Nasal cavity respiratory epithelium epithelial cell of viscerocranial mucosa (primary cell): Measurements from ENCODE around the gene EGR1. TPM values are rescaled to one million over a fixed set of nuclear protein-coding genes. Genes with fewer than 3 reads are reported as not detected.

Experiments
- total RNA-seq: library from RNA; depleted of rRNA; stranded (reverse); fragments of >200 nt; gene quantifications from 2 replicates; pipeline ENCODE4 v1.2.3, GENCODE V29; 2014

The EGR1 gene
- 11.3 and 45.4 TPM in 2 replicates for total RNA-seq

GRCh38 chr5:138465261-138466124 is at the start of gene EGR1:
Gene EGR1 (plus strand): TSS chr5:138465479. CDS start chr5:138465762, 283 bp downstream.

GRCh38 chr5:138438724-138439476 is 26.4 kb upstream of the EGR1 start, which contains the start of gene REEP2:
Gene REEP2 (plus strand): TSS chr5:138439057. CDS start chr5:138439209, 152 bp downstream.

Other genes starting within 250 kb of the EGR1 start
- not detected in 2 replicates for gene GFRA3, start 190.9 kb upstream of the EGR1 start, total RNA-seq
- gene CDC25C, start 133.7 kb upstream of the EGR1 start, total RNA-seq, result 0.07 and 0.34 TPM in 2 replicates
- gene FAM53C, start 127.2 kb upstream of the EGR1 start, total RNA-seq, result 22.2 and 25.4 TPM in 2 replicates
- 40.0 and 64.7 TPM in 2 replicates for gene KDM3B, start 112.8 kb upstream of the EGR1 start, total RNA-seq
- gene REEP2, start 26.4 kb upstream of the EGR1 start, total RNA-seq, result 0.34 and 2.8 TPM in 2 replicates
- gene ETF1, start 77.8 kb downstream of the EGR1 start, total RNA-seq, result 211 and 273 TPM in 2 replicates
- gene HSPA9, start 109.9 kb downstream of the EGR1 start, total RNA-seq, result 875 and 937 TPM in 2 replicates